GM12874 (cell line): ENCODE results near the gene CIAO3.

ENCODE experiments used
- CTCF ChIP-seq: IDR thresholded peaks from 2 replicates; pipeline ENCODE4 v1.5.1; 2011; ENCODE audit warnings: low read depth, mild to moderate bottlenecking, control low read depth, low read length, moderate library complexity; ENCODE audit not compliant: insufficient read depth

The CIAO3 gene

GRCh38 chr16:679814-680624 is 60.8 kb downstream of the CIAO3 start, which contains the start of gene STUB1:
TSS of gene STUB1 (plus strand) at chr16:680410. CDS start at chr16:680526, 116 bp downstream.
- TF ChIP-seq CTCF: no peak
